Measurements from ENCODE around the gene UBR3.
"Not testable (repeated sequence)": the region's sequence is repeated elsewhere in the genome, so short reads cannot be mapped to it uniquely, and the experiment has no call there.

Gene UBR3

DNA sequence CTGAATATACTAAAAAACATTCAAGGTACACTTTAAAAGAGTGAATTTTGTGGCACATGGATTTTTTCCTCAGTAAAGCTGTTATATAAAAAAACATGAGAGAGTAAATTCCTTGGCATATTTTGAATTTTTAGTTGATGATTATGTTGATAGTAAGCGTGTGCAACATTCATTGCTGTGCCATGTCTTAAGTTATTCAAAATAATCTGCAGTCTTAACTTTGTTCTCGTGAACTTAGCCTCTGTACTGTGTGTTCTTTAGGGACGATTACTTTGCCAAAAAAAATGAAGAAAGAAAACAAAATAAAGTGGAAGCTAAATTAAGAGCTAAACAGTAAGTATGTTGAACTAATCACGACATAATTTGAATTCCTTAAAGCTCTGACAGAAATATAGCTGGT, 19.0 kb upstream of the UBR3 start:
- no peak for TF ChIP-seq CTCF (IDR thresholded peaks at IDR 0.05; ENCODE audit: insufficient read depth, low read depth, low read length, missing control alignments)
- no peak for DNase-seq (ENCODE audit: low read depth)

GRCh38 chr2:169815849-169816248, 11.4 kb upstream of the UBR3 start:
- H3K4me3 ChIP-seq (ENCODE audit: low read depth, low read length) = no peak overlapping the region
- TF ChIP-seq CTCF (IDR thresholded peaks at IDR 0.05; ENCODE audit: insufficient read depth, low read depth, low read length, missing control alignments) = no peak
- no peak for DNase-seq (ENCODE audit: low read depth)

More for the DNA sequence above, 19.0 kb upstream of the UBR3 start:
- H3K4me3 ChIP-seq (ENCODE audit: low read depth, low read length) = no peak overlapping the region

DNA sequence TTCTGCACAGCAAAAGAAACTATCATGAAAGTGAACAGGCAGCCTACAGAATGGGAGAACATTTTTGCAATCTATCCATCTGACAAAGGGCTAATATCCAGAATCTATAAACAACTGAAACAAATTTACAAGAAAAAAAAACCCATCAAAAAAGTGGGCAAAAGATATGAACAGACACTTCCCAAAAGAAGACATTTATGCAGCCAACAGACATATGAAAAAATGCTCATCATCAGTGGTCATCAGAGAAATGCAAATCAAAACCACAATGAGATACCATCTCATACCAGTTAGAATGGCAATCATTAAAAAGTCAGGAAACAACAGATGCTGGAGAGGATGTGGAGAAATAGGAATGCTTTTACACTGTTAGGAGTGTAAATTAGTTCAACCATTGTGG, 10.3 kb upstream of the UBR3 start:
- DNase-seq (ENCODE audit: low read depth) = not testable (repeated sequence)

DNA sequence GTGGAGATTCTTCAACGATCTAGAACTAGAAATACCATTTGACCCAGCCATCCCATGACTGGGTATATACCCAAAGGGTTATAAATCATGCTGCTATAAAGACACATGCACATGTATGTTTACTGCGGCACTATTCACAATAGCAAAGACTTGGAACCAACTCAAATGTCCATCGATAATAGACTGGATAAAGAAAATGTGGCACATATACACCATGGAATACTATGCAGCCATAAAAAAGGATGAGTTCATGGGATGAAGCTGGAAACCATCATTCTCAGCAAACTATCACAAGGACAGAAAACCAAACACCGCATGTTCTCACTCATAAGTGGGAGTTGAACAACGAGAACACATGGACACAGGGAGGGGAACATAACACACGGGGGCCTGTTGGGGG, 9.9 kb upstream of the UBR3 start:
- not testable (repeated sequence) for DNase-seq (ENCODE audit: low read depth); H3K4me3 ChIP-seq (ENCODE audit: low read depth, low read length)

More for the DNA sequence above, 10.3 kb upstream of the UBR3 start:
- not testable (repeated sequence) for H3K4me3 ChIP-seq (ENCODE audit: low read depth, low read length)

DNA sequence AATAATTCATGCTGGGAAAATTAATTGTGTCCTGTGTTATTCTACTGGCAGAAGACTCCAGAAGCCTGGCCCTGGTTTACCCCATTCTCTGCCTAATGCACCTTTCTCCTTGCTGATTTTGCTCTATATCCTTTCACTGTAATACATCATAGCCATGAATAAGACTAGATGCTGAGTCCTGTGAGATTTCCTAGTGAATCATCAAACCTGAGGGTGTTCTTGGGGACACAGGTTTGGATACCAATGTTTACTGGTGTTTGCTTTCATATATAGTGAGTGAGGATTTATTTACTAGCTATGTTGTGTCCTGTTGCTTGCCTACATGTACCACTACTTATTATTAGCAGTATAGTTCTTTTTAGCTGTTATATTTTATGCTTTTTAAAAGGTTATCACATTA, 9.0 kb upstream of the UBR3 start:
- no peak overlapping the region for H3K4me3 ChIP-seq (ENCODE audit: low read depth, low read length)
- no peak for TF ChIP-seq CTCF (IDR thresholded peaks at IDR 0.05; ENCODE audit: insufficient read depth, low read depth, low read length, missing control alignments)
- DNase-seq (ENCODE audit: low read depth) = no peak

- DNase-seq (ENCODE audit: low read depth) = no peak
- H3K4me3 ChIP-seq (ENCODE audit: low read depth, low read length) = no peak overlapping the region
- no peak for TF ChIP-seq CTCF (IDR thresholded peaks at IDR 0.05; ENCODE audit: insufficient read depth, low read depth, low read length, missing control alignments)
Measured at GRCh38 chr2:169819106-169819505, 8.1 kb upstream of the UBR3 start.

DNA sequence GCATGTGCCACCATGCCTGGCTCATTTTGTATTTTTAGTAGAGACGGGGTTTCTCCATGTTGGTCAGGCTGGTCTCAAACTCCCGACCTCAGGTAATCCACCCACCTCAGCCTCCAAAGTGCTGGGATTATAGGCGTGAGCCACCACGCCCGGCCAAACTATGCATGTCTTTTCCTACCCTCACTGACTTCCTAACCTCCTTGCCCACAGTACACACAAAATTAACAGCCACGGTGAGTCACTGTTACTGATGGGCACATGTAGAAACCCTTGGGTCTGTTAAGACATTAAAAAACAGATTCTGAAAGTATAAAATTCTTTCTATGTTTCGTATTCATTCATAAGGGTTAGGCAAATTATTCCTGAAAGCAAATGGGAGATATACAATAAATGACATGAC, 7.2 kb upstream of the UBR3 start:
- not testable (repeated sequence) for DNase-seq (ENCODE audit: low read depth); H3K4me3 ChIP-seq (ENCODE audit: low read depth, low read length)

DNA sequence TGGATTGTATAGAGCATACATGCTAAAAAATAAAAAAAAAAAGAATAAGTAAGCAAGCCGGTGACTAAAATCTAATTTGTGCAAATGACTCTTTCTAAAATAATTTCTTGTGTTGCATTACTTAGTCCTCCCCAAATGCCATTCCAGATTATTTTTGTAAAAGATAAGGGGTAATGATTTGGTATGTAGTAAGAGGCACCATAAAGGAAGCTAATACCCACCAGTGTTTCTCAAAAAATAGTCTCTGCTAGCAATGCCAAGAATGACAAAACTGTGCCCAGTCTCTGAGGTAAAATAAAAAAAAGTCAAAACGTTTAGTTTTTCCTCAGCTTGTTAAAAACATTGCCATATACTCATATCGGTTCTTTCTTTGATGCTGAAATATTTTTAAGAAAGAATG, 5.2 kb upstream of the UBR3 start:
- no peak for DNase-seq (ENCODE audit: low read depth)
- no peak overlapping the region for H3K4me3 ChIP-seq (ENCODE audit: low read depth, low read length)
- TF ChIP-seq CTCF (IDR thresholded peaks at IDR 0.05; ENCODE audit: insufficient read depth, low read depth, low read length, missing control alignments) = no peak

DNA sequence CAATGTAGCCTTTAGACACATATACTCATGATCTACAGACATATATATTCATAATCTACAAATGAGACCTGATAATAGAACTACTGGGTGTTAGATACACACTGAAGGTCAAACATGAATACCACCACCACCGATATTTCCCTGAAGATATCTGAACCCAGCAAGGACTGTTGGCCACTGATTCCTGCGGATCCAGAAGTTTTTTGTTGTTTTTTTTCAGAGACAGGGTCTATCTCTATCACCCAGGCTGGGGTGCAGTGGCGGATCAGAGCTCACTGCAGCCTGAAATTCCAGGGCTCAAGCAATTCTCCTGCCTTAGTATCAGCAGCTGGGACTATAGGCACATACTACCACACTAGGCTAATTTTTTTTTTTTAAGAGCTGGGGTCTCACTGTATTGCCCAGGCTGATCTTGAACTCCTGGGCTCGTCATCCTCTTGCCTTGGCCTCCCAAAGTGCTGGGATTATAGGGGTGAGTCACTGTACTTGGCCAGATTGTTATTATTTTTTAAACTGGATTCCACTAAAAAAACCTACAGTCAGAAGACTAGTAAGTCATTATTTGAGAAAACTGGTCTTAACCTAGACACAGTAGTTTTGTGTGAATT, 4.4 kb upstream of the UBR3 start:
- TF ChIP-seq CTCF (IDR thresholded peaks at IDR 0.05; ENCODE audit: insufficient read depth, low read depth, low read length, missing control alignments) = no peak
- no peak overlapping the region; the same call in 1 of the 2 replicates for H3K4me3 ChIP-seq (ENCODE audit: low read depth, low read length)
- DNase-seq (ENCODE audit: low read depth) = no peak
